GM18870 (cell line): ENCODE measurements around the gene NAV2.
"Not testable (repeated sequence)": the region's sequence is repeated elsewhere in the genome, so short reads cannot be mapped to it uniquely, and the experiment has no call there.

Experiments
- ATAC-seq: cut with Tn5 transposase; IDR thresholded peaks from one replicate; pipeline ENCODE4 v1.9.1; 2021; ENCODE audit warnings: moderate library complexity; ENCODE audit not compliant: unreplicated experiment

Gene NAV2

GRCh38 chr11:20126724-20127123, 414.1 kb downstream of the NAV2 start:
- no peak for ATAC-seq

- no peak for ATAC-seq
These were observed 415.3 kb downstream of the NAV2 start for GRCh38 chr11:20127671-20128527.

- not testable (repeated sequence) for ATAC-seq
These were observed 415.8 kb downstream of the NAV2 start for GRCh38 chr11:20128528-20128825.

GRCh38 chr11:20129665-20130064, 417.0 kb downstream of the NAV2 start:
- ATAC-seq = no peak

DNA sequence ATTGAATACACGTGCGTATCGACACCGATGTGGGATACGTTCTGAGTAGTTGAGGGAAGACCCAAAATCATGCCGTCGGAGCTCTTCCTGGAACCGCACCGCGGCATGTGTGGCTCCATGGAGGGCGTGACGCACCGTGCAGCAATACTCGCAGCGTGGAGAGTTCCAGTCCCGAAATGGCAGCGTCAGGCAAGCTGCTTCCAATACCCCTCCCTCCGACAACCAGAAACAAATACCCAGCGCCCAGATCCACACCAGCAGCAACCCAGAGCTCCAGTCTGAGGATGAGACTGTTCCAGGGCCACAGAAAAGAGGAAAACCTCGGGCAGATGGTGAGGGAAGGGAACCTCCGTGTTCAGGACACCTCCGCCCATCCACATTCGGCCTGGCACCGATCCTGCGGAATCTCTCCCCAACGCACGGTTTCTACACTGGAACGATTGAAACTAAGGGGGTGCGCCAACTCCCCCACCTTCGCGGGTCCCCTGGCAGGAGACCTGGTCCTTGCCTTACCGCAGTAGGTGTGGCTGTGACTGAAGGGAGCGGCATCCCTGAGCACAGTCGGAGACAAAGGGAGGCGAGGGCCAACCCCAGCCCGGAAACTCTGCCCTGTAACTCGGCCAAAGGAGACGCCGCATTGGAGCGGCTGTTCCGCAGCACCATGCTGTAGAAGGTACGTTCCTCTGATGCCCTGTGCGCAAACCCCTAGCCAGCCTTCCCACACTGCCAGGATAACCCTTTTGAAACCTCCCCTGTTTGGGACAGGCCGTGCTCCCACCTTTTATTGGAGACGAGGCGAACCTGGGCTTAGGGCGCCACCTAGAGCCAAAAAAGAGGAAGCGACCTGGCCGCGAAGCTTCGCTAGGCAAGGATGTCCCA, 419.4 kb downstream of the NAV2 start:
- ATAC-seq = no peak

DNA sequence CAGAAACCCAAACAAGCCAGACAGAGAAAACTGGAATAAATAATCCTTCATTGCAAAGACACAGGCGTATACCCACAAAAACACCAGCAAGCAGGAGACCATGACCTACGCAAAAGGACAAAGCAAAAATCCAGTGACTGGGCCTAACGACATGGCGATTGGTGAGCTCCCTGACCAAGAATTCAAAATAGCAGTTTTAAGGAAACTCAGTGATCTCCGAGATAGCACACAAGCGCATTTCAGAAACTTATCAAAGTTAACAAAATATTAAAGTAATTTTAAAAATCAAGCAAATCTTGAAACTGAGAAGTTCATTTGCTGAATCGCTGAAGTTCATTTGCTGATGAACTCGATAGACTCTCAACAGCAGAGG, 420.0 kb downstream of the NAV2 start:
- ATAC-seq = no peak

- no peak for ATAC-seq
These were observed 422.5 kb downstream of the NAV2 start for GRCh38 chr11:20134991-20135736.

- no peak for ATAC-seq
These were observed 425.0 kb downstream of the NAV2 start for GRCh38 chr11:20137637-20138036.

DNA sequence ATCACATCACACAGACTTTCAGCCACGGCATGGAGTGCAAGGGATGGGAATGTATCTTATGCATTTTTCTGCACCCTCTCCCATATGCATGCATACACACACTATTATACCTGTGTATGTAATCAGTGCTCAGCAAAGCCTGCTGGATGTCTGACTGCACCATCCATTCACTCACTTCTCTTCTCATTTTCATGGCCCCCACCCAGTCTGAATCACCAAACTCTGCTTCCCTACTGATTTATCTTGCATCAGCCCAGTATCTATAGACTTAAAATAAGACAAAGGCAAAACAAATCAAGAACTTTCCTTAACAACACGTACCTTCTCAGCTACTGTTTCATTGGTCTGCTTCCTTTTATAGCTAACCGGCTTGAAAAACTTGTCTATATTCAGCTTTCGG, 426.1 kb downstream of the NAV2 start:
- ATAC-seq = no peak

GRCh38 chr11:20154381-20154780, 441.7 kb downstream of the NAV2 start:
- ATAC-seq = no peak

- ATAC-seq = no peak
These were observed 443.1 kb downstream of the NAV2 start for GRCh38 chr11:20155683-20156279.

GRCh38 chr11:20156280-20156875, 443.7 kb downstream of the NAV2 start:
- no peak for ATAC-seq

DNA sequence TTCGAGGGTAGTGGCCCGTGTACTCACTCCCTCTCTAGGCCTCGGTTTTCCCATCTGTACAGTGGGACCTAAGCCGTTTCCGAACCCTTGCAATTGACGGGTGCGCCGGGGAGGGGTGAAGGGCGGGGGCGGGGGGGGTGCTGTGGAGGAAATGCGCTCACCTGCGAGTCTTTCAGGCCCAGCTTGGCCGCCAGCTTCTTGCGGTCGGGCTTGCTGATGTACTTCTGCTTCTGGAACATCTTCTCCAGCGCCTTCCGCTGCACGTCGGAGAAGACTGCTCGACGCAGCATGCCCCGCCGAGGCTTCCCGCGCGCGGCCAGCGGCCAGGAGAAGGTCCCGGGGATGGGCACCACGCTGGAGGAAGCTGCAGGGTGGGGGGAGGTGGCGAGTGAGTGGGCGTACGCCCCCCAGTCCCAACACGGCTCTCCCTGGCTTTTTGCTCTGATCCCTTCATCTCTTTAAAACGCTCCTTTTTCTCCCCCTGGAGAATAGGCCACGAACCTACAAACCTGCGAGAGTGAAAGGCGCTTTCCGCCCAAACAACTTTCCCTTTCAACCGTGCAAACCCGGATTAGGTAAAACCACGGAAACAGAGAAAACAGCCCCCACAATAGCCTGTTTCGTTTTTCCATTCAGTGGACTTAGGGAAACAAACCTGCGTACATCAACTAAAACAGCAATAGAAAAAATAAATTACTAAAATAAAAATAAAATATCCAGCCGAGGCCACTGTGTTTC, 444.4 kb downstream of the NAV2 start:
- no peak for ATAC-seq

DNA sequence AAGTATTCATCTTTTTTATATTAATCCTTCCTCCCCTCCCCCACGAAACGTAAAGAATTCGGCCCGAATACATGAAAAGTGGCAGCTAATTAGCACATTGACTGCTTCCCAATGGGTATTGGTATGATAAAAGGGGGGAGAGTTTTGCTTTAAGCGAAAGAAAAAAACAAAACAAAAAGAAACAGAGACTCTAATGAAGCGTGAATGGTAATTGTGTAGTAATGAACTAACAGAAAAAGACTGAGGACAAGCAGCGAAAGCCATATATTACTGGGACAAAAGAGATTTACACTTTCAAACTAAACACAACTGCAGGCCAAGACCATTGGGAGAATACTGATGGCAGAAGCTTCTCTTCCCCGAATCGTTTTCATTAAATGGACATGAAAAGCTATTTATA, 445.1 kb downstream of the NAV2 start:
- no peak for ATAC-seq

GRCh38 chr11:20158597-20159257, 446.1 kb downstream of the NAV2 start:
- ATAC-seq = no peak

- no peak for ATAC-seq
These were observed 447.1 kb downstream of the NAV2 start for GRCh38 chr11:20159466-20160381.

DNA sequence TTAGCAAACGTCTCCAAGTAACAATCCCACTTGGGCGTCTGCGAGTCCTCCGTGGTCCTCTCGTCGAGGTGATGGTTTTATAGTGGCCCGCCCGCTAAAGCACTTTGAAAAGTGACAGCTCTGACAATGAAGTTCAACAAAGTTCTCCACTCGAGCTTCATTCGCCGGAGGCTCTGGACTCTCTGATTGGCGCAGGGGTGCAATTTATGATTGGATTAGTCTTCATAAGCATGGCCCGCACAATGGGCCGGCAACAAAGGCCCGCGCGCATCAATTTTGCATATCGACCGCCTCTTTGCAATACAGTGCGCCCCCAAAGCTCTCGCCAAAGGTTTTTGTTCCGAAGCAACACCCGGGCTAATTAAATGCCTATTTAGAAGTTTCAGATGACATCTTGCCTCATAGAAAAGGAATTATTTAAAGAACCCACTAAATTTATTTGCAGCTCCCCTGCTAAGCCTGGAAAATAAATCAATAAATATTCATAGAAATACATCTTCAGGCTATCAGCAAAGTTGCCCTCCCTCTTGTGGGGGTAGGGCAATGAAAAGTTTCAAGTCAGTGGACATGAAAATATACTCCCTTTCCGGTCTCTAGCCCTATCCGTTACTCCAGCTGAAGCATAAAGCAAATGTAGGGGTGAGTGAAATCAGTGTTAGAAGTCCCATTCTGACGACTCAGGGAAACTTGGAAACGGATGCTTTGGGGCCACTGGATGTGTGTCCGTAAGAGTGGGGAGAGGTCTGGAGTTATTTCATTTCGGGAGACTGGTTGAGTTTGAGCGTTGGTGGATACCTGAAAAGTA, 448.0 kb downstream of the NAV2 start, which contains the start of gene DBX1:
TSS of gene DBX1 (minus strand) at position 51 of the 805 bp plus-strand sequence. CDS start 151 bp downstream, outside the sequence.
- ATAC-seq = no peak
